B cell (primary cell): ENCODE data around the gene B4GALT3.

Source experiments
- CTCF ChIP-seq: fragments of 200-600 bp; IDR thresholded peaks from one replicate; pipeline ENCODE4 v1.8.0; 2022; ENCODE audit warnings: antibody characterized with exemption, mild to moderate bottlenecking
- EZH2 ChIP-seq: IDR thresholded peaks from 2 replicates; pipeline ENCODE4 v1.6.1; 2012; ENCODE audit warnings: borderline replicate concordance, low read depth, mild to moderate bottlenecking, moderate library complexity, low read length; ENCODE audit not compliant: insufficient read depth, poor library complexity, severe bottlenecking

- no peak for TF ChIP-seq EZH2
- no peak for TF ChIP-seq CTCF
Measured at GRCh38 chr1:161191971-161192370, 14.7 kb upstream of the B4GALT3 start.
